ENCODE data around the gene BRDT.
"Not testable (repeated sequence)": the region's sequence is repeated elsewhere in the genome, so short reads cannot be mapped to it uniquely, and the experiment has no call there.

Gene BRDT

GRCh38 chr1:92017656-92018055, 68.5 kb downstream of the BRDT start:
- no peak for TF ChIP-seq CTCF (IDR thresholded peaks at IDR 0.05; ENCODE audit: insufficient read depth, missing control alignments)
- DNase-seq (ENCODE audit: insufficient read length, low spot score) (no peak), FAIRE-seq (no peak)

DNA sequence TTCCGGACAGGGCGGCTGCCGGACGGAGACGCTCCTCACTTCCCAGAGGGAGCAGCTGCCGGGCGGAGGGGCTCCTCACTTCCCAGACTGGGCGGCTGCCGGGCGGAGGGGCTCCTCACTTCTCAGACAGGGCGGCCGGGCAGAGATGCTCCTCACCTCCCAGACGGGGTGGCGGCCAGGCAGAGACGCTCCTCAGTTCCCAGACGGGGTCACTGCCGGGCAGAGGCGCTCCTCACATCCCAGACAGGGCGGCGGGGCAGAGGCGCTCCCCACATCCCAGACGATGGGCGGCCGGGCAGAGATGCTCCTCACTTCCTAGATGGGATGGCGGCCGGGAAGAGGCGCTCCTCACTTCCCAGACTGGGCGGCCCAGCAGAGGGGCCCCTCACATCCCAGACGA, 76.8 kb downstream of the BRDT start:
- FAIRE-seq: not testable (repeated sequence)

DNA sequence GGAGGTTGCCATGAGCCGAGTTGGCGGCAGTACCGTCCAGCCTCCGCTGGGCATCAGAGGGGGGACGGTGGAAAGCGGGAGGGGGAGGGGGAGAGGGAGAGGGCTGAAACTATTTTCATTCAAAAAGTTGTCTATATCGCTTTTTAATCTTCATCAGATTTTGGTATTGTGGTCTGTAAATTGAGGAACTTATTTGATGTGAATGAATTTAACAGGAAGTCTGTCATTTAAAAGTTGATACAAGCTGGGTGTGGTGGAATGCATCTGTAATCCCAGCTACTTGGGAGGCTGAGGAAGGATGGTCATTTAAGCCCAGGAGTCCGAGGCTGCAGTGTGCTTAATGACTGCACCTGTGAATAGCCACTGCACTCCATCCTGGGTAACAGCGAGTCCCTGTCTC, 77.6 kb downstream of the BRDT start:
- DNase-seq (ENCODE audit: insufficient read length, low spot score): no peak
- FAIRE-seq: no peak
- no peak for TF ChIP-seq CTCF (IDR thresholded peaks at IDR 0.05; ENCODE audit: insufficient read depth, missing control alignments)

More for the DNA sequence above, 76.8 kb downstream of the BRDT start:
- DNase-seq (ENCODE audit: insufficient read length, low spot score): not testable (repeated sequence)

GRCh38 chr1:92029241-92029922, 80.2 kb downstream of the BRDT start:
- FAIRE-seq (no peak), DNase-seq (ENCODE audit: insufficient read length, low spot score) (no peak)
- TF ChIP-seq CTCF (IDR thresholded peaks at IDR 0.05; ENCODE audit: insufficient read depth, missing control alignments): no peak

DNA sequence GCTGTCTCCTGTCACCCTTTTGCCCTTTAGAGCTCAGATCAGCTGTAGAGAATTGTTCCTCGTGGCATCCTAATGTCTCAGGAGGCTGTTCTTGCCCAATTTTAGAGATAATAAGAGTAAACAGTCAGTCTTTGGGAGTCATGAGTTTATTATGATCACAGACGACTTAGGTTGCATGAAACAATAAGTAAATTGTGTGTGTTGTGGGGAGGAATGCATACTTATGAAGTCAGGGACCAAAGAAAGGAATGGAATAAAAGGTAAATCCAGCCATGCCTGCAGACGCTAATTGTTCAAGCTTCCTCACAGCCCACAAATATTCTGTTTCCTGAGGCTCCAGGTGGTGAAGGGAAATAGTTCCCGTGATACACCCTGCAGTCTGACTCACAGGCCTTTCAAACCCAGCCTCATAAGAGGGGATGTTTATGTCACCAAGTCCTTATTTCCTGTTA, 81.5 kb downstream of the BRDT start:
- TF ChIP-seq CTCF (IDR thresholded peaks at IDR 0.05; ENCODE audit: insufficient read depth, missing control alignments): no peak
- FAIRE-seq (no peak), DNase-seq (ENCODE audit: insufficient read length, low spot score) (no peak)

DNA sequence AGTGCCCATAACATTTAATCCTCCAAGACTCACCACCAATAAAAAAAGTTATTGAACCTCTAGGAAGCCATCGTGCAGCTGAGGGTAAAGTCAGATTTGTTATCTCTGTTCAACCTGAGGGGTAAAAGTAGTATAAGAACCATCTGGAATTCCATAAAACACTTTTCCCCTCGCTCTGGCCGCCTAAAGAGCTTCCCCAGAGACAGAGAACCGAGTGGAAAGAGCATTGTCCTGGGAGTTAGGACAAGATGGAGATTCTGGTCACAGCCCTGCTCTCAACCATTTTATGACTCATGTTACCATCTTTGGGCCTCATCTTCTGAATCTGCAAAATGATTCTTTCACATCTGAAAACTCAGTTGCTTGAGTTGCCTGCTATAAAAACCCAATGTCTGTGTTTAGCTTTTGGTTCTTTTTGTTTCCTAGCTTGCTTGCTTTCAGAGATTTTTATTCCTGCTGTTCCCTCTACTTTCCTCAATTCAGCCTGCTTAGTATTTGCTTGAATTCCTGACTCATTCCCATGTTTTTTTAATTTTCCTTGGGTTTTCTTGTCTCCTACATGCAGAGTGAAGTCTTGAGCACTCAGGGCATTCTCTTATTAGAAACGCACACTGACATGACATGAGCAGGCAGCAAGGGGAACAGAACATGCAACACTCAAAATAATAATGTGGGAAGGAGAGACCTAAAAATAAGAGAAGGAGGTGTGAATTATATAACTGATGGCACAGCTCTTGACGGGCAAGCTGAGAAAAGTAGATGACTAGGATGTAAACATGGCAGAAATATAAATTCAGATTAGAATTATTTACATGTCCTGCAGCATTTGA, 82.3 kb downstream of the BRDT start:
- no peak for TF ChIP-seq CTCF (IDR thresholded peaks at IDR 0.05; ENCODE audit: insufficient read depth, missing control alignments)
- DNase-seq (ENCODE audit: insufficient read length, low spot score) (no peak), FAIRE-seq (no peak)

DNA sequence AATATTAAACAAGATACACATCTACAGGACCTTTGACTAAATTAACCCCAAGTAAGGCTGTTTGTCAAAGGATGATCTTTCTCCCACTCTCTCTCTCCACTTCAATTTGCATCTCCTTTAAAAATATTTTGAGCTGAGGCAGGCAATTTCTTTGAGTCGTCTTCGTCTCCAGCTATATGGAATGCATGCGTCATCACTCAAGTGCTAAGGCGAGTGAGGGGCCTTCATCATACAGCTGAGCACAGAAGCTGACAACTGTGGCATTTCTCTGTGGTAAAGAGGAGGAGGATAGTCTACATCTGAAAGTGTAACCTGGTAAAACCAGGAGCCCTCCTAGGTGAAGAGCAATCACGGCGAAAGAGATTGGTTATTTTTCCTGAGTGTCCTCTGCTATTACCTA, 88.2 kb downstream of the BRDT start:
- FAIRE-seq (no peak), DNase-seq (ENCODE audit: insufficient read length, low spot score) (no peak)
- TF ChIP-seq CTCF (IDR thresholded peaks at IDR 0.05; ENCODE audit: insufficient read depth, missing control alignments): no peak
